Heart left ventricle (tissue), 16 donors: ENCODE results near the gene FBXL17. TPM values are rescaled to one million over a fixed set of nuclear protein-coding genes. Genes with fewer than 3 reads are reported as not detected.
A peak's percentile ranks its signal among the peaks of the same experiment; 100 is the strongest.

Source experiments
- ATAC-seq, 4 donors: fragments of 200-7000 bp; cut with Tn5 transposase; one replicate each; pipeline ENCODE4 v1.9.1; 2020 to 2022; ENCODE audit warnings: moderate library complexity in 4 of 4, mild to moderate bottlenecking in 3 of 4, moderate number of reproducible peaks in 1 of 4
- DNase-seq, 5 donors: peaks; one replicate each; pipeline ENCODE4 v3.0.0-alpha.2; 2020
- H3K27ac ChIP-seq, 12 donors: fragments of 200-600 bp; sonication (generic) in 4 of 12; one replicate each; pipeline versions ENCODE4 v1.5.0 to v1.8.0; 2016 to 2022; ENCODE audit warnings: mild to moderate bottlenecking in 2 of 12
- H3K27me3 ChIP-seq, 9 donors: fragments of 200-600 bp; sonication (generic) in 2 of 9; one replicate each; pipeline versions ENCODE4 v1.5.1 to v1.8.0; 2016 to 2022; ENCODE audit warnings: mild to moderate bottlenecking in 3 of 9
- H3K36me3 ChIP-seq, 9 donors: fragments of 200-600 bp; sonication (generic) in 2 of 9; one replicate each; pipeline versions ENCODE4 v1.5.0 to v1.8.0; 2018 to 2022; ENCODE audit warnings: mild to moderate bottlenecking in 2 of 9
- H3K4me1 ChIP-seq, 12 donors: fragments of 200-600 bp; sonication (generic) in 4 of 12; one replicate each; pipeline versions ENCODE4 v1.5.0 to v1.8.0; 2016 to 2022; ENCODE audit warnings: mild to moderate bottlenecking in 3 of 12
- H3K4me3 ChIP-seq, 12 donors: fragments of 200-600 bp; sonication (generic) in 4 of 12; one replicate each; pipeline versions ENCODE4 v1.5.0 to v1.8.0; 2017 to 2022; ENCODE audit warnings: mild to moderate bottlenecking in 9 of 12, moderate library complexity in 4 of 12
- H3K9me3 ChIP-seq, 12 donors: fragments of 200-600 bp; sonication (generic) in 4 of 12; one replicate each; pipeline versions ENCODE4 v1.5.0 to v1.8.0; 2016 to 2022; ENCODE audit warnings: mild to moderate bottlenecking in 1 of 12
- CTCF ChIP-seq, 12 donors: fragments of 200-600 bp; sonication (generic) in 4 of 12; IDR thresholded peaks; one replicate each; pipeline versions ENCODE4 v1.5.0 to v1.8.0; 2018 to 2022; ENCODE audit warnings: antibody characterized with exemption in 12 of 12, mild to moderate bottlenecking in 5 of 12
- POLR2A ChIP-seq, 2 donors: fragments of 450-650 bp; IDR thresholded peaks; one replicate each; pipeline ENCODE4 v1.6.1; 2017; ENCODE audit warnings: antibody characterized with exemption in 2 of 2, mild to moderate bottlenecking in 2 of 2, moderate library complexity in 2 of 2
- WGBS, 4 donors: extraction: QIAGEN DNeasy Blood & Tissue Kit in 2 of 4; methylation state at CpG; one replicate each; pipeline versions ENCODE4 v1.1.5 to v1.1.7; 2013 to 2018; 5-methylcytosine and 5-hydroxymethylcytosine counted together
- intact Hi-C, 10 donors: fragments of 100-400 bp; cut with DNase I; formaldehyde crosslinking; loops; one replicate each; pipeline versions ENCODE4 v1.11.1 to v1.14.2; 2022
- polyA plus RNA-seq, 2 donors: library from polyadenylated mRNA; stranded (reverse); fragments of 200-250 nt; gene quantifications; one replicate each; pipeline ENCODE4 v1.2.3, GENCODE V29; 2013
- total RNA-seq, 9 donors: library from RNA; depleted of rRNA in 2 of 9; stranded (reverse); fragments of >200 nt in 2 of 9; fragmentation: NEBNext Ultra II Directional in 3 of 9; extraction: Animal tissue kit (Norgen Biotek cat#: 25700) in 3 of 9; gene quantifications; one replicate each; pipeline versions ENCODE4 v1.1.0 to v1.2.4, GENCODE V29; 2016 to 2023
- donor health status: ischemic (EF 13 %, LVEDD 7.1; RV severe dilation, severe dysfunction).
- donor health status: healthy with polysubstance abuse.
- donor health status: DM: no; HTN: yes; CAD: no.
- donor health status: DM: no; HTN: no; CAD: no.
- donor health status: ischemic (EF 25% LVEDD 6.9; RV normal size, moderate dysfunction).
- donor health status: ischemic (EF 25% LVEDD 5.7; RV mildly dilated, moderate dysfunction).
- donor health status: healthy.
- donor health status: DM: yes; HTN: yes; CAD: no.
- donor health status: ischemic (EF 35%, LVEDD 5.7; RV mildly dilated, moderate dysfunction).
- donor health status: nonischemic (EF 11% LVEDD 7.7; RV severe dilation, severe dysfunction).
- donor health status: DM: yes; HTN: yes; CAD: no.
- donor health status: PGD.
- donor health status: ischemic (EF 29% LVEDD 5.4; RV normal size, mild dysfunction).
- donor health status: nonischemic (EF 23%, LVEDD 6.1; RV moderate dilation, normal function).

FBXL17 gene
- total and polyA plus RNA-seq, 11 donors: 10.2 to 39.4 (median 33.1) TPM

- H3K9me3 ChIP-seq: peaks cover 0 to 20% (median 0%) of the 10 kb centered on the region in 12 donors
- no peak overlapping the region for H3K27ac ChIP-seq
- TF ChIP-seq CTCF (IDR thresholded peaks at IDR 0.05) (no peak), POLR2A (IDR thresholded peaks at IDR 0.05) (no peak)
- intact Hi-C loops: no loop called here
- no peak overlapping the region for H3K4me3 ChIP-seq
- no peaks in the 10 kb centered on the region for H3K27me3 ChIP-seq
- DNase-seq: no peak
- H3K36me3 ChIP-seq: peaks cover 0 to 30% (median 16%) of the 10 kb centered on the region in 9 donors
- WGBS, 4 donors: 82 to 88% (median 85%) methylated on average over 8 of the region's 8 CpGs
- ATAC-seq: no peak
- H3K4me1 ChIP-seq: peaks cover 0 to 30% (median 4%) of the 10 kb centered on the region in 12 donors
These were observed 14.1 kb downstream of the FBXL17 start for GRCh38 chr5:108367679-108368334.

- TF ChIP-seq POLR2A (IDR thresholded peaks at IDR 0.05) (no peak), CTCF (IDR thresholded peaks at IDR 0.05) (no peak)
- Histone ChIP-seq H3K27me3 (no peaks in the 10 kb centered on the region), H3K27ac (peak overlapping the region in 4 of 12 donors; percentile 8 to 42 (median 26)), H3K9me3 (peaks cover 0 to 8% (median 0%) of the 10 kb centered on the region in 12 donors), H3K4me3 (peak overlapping the region in 1 of 12 donors; percentile 4), H3K4me1 (peaks cover 0 to 35% (median 3%) of the 10 kb centered on the region in 12 donors), H3K36me3 (peaks cover 0 to 30% (median 16%) of the 10 kb centered on the region in 9 donors)
- intact Hi-C loops: no loop called here
- WGBS, 4 donors: 50 to 69% (median 64%) methylated on average over 2 of the region's 2 CpGs
- ATAC-seq: peak in 2 of 4 donors; percentile 22 to 28
- DNase-seq: no peak
These were observed 15.4 kb downstream of the FBXL17 start for GRCh38 chr5:108366500-108366899.

GRCh38 chr5:108361771-108362170 is 20.1 kb downstream of the FBXL17 start:
- intact Hi-C loops: no loop called here
- Histone ChIP-seq H3K9me3 (no peaks in the 10 kb centered on the region), H3K36me3 (peaks cover 0 to 32% (median 16%) of the 10 kb centered on the region in 9 donors), H3K4me3 (no peak overlapping the region), H3K27me3 (no peaks in the 10 kb centered on the region), H3K4me1 (peaks cover 0 to 14% (median 0%) of the 10 kb centered on the region in 12 donors), H3K27ac (no peak overlapping the region)
- no peak for DNase-seq
- 71 to 84% (median 76%) methylated on average over 2 of the region's 2 CpGs for WGBS, 4 donors
- no peak for ATAC-seq
- TF ChIP-seq CTCF (IDR thresholded peaks at IDR 0.05) (no peak), POLR2A (IDR thresholded peaks at IDR 0.05) (no peak)

- DNase-seq: no peak
- Histone ChIP-seq H3K4me3 (no peak overlapping the region), H3K9me3 (no peaks in the 10 kb centered on the region), H3K27me3 (no peaks in the 10 kb centered on the region), H3K27ac (no peak overlapping the region), H3K36me3 (peaks cover 0 to 32% (median 16%) of the 10 kb centered on the region in 9 donors), H3K4me1 (peaks cover 0 to 11% (median 0%) of the 10 kb centered on the region in 12 donors)
- ATAC-seq: no peak
- intact Hi-C loops: no loop called here
- 73 to 83% (median 79%) methylated on average over 3 of the region's 3 CpGs for WGBS, 4 donors
- TF ChIP-seq POLR2A (IDR thresholded peaks at IDR 0.05) (no peak), CTCF (IDR thresholded peaks at IDR 0.05) (no peak)
These were observed 20.7 kb downstream of the FBXL17 start for GRCh38 chr5:108361239-108361638.
